22Rv1 (cell line): ENCODE measurements around the gene PEX10.

Experiments used
- CTCF ChIP-seq: fragments of 450-650 bp; IDR thresholded peaks from 2 replicates; pipeline ENCODE4 v1.5.1; 2017; ENCODE audit warnings: mild to moderate bottlenecking
- ZFX ChIP-seq: fragments of 450-650 bp; IDR thresholded peaks from 2 replicates; pipeline ENCODE4 v1.6.1; 2017; ENCODE audit warnings: antibody characterized with exemption, borderline replicate concordance

- TF ChIP-seq CTCF (no peak), ZFX (no peak)
Measured at GRCh38 chr1:2457444-2457843, 45.1 kb upstream of the PEX10 start.
